ENCODE data around the gene ACVRL1. TPM values are rescaled to one million over a fixed set of nuclear protein-coding genes. Genes with fewer than 3 reads are reported as not detected.

ACVRL1 gene
- total and polyA plus RNA-seq, 3 experiments from 2014 or later, result 0.07 TPM; not detected in 2

DNA sequence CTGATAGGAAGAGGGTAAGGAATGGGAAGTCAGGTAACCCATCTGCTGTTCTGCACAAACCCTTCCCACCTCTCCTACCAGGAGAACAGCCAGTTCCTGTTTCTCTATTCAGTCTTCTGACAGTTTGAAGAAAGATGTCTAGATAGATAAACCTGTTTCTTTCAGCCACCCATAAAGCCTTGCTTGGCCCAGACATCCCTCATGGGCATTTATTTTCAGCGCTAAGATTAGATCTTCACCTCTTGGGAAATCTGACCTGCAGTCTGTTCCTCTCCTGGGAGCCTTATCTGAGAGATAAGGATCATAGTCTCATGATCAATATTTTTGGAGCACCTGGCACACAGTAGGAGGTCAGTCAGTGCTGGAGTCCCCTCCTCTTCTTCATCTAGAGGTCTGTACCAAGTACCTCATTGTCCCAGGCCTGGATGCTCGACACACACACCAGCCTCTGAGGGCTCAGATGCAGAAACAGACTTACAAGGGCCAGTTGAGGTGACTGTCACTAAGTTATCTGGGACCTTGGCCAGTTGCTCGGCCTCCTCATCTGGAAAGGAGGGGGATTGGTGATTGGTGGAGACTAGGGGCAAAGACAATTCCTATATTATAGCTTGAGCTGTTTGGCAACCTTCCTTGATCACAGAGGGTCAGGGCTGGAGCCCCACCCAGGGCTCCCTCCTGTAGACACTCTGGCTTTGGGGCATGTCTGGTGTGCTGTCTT, 18.2 kb downstream of the ACVRL1 start:
- Histone ChIP-seq H3K4me1 (ENCODE audit: insufficient read depth, low read length) (no peaks in the 10 kb centered on the region), H3K36me3 (ENCODE audit: insufficient read depth, low read length) (no peaks in the 10 kb centered on the region), H3K4me3 (ENCODE audit: low read length) (no peak overlapping the region), H3K27me3 (ENCODE audit: insufficient read depth, low read length, poor library complexity, severe bottlenecking) (no peaks in the 10 kb centered on the region), H3K9me3 (ENCODE audit: low read length) (no peaks in the 10 kb centered on the region), H3K27ac (ENCODE audit: low read depth, low read length) (peak overlapping the region; percentile 20)
- no peak for DNase-seq
- ChIA-PET CTCF (interaction anchor here (1.0 to 1.3 kb wide), 2 partner anchors 55 to 100 kb away, joined by 3 read pairs; no protein-coding TSS in a partner anchor), POLR2A (no interaction called here)
- H3K27ac Mint-ChIP-seq, result peak overlapping the region in 2 of 8 donors; percentile 49 to 50
- H3K4me3 Mint-ChIP-seq, result no peak overlapping the region
- peaks cover 0 to 7% of the 10 kb centered on the region in 2 donors for H3K27me3 Mint-ChIP-seq
- H3K9me3 Mint-ChIP-seq, result no peaks in the 10 kb centered on the region
- H3K4me1 Mint-ChIP-seq, result peaks cover 0 to 6% (median 2%) of the 10 kb centered on the region in 3 donors
- H3K36me3 Mint-ChIP-seq, result no peaks in the 10 kb centered on the region

DNA sequence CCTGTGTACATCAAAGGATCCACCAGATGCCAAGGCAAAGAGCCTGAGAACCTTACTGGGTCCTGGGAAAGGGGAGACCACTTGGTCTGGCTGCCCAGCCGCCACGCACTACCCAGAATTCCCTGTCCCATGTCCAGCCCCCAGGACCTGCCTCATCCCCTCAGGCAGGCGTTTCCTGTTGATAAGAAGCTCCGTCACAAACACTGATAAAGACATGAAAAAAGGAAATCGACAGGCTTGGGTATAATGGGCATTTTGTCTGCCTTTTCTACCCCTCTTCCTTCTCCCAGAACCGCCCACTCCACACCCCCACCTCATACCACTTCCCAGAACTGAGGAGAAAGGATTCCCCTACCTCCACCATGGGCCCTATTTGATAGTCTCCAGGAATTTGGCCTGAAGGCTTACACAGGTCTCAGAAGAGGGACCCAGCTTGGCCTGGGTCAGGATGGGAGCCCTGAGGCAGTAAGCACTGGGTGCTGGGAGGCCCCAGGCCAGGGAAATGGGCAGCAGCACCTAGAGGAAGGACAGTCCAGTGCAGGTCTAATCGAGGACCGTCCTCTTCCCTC, 18.8 kb downstream of the ACVRL1 start:
- Mint-ChIP-seq H3K9me3 (no peaks in the 10 kb centered on the region), H3K4me3 (no peak overlapping the region), H3K4me1 (peaks cover 0 to 6% (median 2%) of the 10 kb centered on the region in 3 donors)

DNA sequence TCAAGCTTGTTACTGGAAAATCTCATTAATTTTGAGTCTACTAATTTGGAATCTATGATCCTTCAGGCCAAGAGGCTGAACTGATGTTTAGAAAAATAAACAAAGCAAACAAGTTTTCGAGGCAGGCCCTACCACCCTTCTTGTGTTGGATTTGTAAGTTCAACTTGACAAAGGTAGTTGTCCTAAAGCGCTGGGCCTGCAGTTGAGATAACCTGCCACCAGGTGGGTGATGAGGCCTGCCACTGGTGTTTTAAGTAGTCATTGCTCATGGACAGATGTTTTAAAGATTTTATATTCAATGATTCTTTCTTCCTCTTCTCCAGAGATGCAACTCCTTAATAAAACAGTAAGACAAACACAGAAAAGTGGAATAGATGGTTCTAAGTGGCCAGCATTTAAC, 19.4 kb downstream of the ACVRL1 start:
- no peaks in the 10 kb centered on the region for H3K27me3 ChIP-seq (ENCODE audit: insufficient read depth, low read length, poor library complexity, severe bottlenecking)
- Mint-ChIP-seq H3K27me3 (peaks cover 0 to 7% of the 10 kb centered on the region in 2 donors), H3K36me3 (no peaks in the 10 kb centered on the region), H3K9me3 (no peaks in the 10 kb centered on the region), H3K4me3 (no peak overlapping the region), H3K4me1 (peaks cover 0 to 6% (median 2%) of the 10 kb centered on the region in 3 donors), H3K27ac (no peak overlapping the region)
- ChIA-PET POLR2A (no interaction called here), CTCF (interaction anchor here (0.9 to 1.6 kb wide), 5 partner anchors 11 to 98 kb away, joined by 3 to 6 read pairs (median 3); no protein-coding TSS in a partner anchor)
- no peaks in the 10 kb centered on the region for H3K4me1 ChIP-seq (ENCODE audit: insufficient read depth, low read length)
- no peaks in the 10 kb centered on the region for H3K9me3 ChIP-seq (ENCODE audit: low read length)
- H3K36me3 ChIP-seq (ENCODE audit: insufficient read depth, low read length), result no peaks in the 10 kb centered on the region
- H3K27ac ChIP-seq (ENCODE audit: low read depth, low read length), result no peak overlapping the region
- DNase-seq, result peak; percentile 13 to 58 (median 24)
- no peak overlapping the region for H3K4me3 ChIP-seq (ENCODE audit: low read length)

More for the DNA sequence above, 18.8 kb downstream of the ACVRL1 start:
- H3K9me3 ChIP-seq (ENCODE audit: low read length), result no peaks in the 10 kb centered on the region
- DNase-seq, result no peak
- Mint-ChIP-seq H3K36me3 (no peaks in the 10 kb centered on the region), H3K27ac (peak overlapping the region in 1 of 8 donors; percentile 95), H3K27me3 (peaks cover 0 to 7% of the 10 kb centered on the region in 2 donors)
- H3K36me3 ChIP-seq (ENCODE audit: insufficient read depth, low read length), result no peaks in the 10 kb centered on the region
- POLR2A ChIA-PET, result no interaction called here
- no peaks in the 10 kb centered on the region for H3K27me3 ChIP-seq (ENCODE audit: insufficient read depth, low read length, poor library complexity, severe bottlenecking)
- H3K27ac ChIP-seq (ENCODE audit: low read depth, low read length), result peak overlapping the region; percentile 20
- H3K4me1 ChIP-seq (ENCODE audit: insufficient read depth, low read length), result no peaks in the 10 kb centered on the region
- H3K4me3 ChIP-seq (ENCODE audit: low read length), result no peak overlapping the region
- CTCF ChIA-PET, result interaction anchor here (0.9 to 1.6 kb wide), 4 partner anchors 11 to 99 kb away, joined by 3 to 6 read pairs (median 3); no protein-coding TSS in a partner anchor

DNA sequence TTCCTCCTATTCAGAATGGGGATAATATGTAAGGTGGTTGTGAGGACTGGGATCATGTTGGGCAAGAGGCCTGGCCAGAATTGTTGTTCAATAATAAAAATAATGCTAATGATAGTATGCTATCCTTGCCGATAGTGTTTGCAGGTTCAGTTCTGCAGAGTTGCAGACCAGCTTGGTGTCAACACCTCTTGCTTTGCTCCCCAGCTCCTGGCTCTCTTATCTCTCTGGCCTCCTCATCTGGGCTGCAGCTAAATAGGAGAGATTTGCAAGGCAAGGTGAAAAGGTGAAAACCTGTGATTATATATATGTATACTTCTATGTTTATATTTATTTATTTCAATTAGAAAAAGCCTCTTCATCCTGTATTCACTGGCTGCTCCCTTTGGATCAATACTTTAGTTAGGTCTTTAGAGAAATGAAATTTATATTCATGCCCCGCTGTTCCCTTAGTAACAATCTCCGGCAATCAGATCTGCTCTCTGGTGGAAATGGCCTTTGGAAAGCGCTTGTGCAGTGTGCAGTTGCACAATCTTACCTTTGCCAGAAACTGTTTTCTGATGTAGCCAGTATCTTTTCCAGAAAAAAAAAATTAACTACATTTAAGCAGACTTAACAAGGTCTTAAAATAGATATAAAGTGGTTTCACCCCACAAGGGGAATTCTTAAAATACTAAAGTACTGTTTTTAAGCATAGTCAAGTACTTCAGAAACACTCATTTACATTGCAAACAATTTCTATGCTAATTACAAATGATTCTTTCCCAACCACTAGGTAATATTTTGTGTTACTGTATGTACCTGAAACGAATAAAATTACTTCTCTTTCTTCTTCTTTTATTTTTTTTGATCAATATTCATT, 25.1 kb downstream of the ACVRL1 start:
- no peak overlapping the region for H3K27ac Mint-ChIP-seq
- Histone ChIP-seq H3K36me3 (ENCODE audit: insufficient read depth, low read length) (no peaks in the 10 kb centered on the region), H3K4me1 (ENCODE audit: insufficient read depth, low read length) (no peaks in the 10 kb centered on the region), H3K4me3 (ENCODE audit: low read length) (no peak overlapping the region), H3K27ac (ENCODE audit: low read depth, low read length) (no peak overlapping the region), H3K27me3 (ENCODE audit: insufficient read depth, low read length, poor library complexity, severe bottlenecking) (no peaks in the 10 kb centered on the region), H3K9me3 (ENCODE audit: low read length) (no peaks in the 10 kb centered on the region)
- no peaks in the 10 kb centered on the region for H3K4me1 Mint-ChIP-seq
- no peaks in the 10 kb centered on the region for H3K9me3 Mint-ChIP-seq
- H3K4me3 Mint-ChIP-seq, result no peak overlapping the region
- H3K27me3 Mint-ChIP-seq, result peaks cover 0 to 2% of the 10 kb centered on the region in 2 donors
- ChIA-PET POLR2A (no interaction called here), CTCF (no interaction called here)
- DNase-seq, result no peak
- no peaks in the 10 kb centered on the region for H3K36me3 Mint-ChIP-seq

DNA sequence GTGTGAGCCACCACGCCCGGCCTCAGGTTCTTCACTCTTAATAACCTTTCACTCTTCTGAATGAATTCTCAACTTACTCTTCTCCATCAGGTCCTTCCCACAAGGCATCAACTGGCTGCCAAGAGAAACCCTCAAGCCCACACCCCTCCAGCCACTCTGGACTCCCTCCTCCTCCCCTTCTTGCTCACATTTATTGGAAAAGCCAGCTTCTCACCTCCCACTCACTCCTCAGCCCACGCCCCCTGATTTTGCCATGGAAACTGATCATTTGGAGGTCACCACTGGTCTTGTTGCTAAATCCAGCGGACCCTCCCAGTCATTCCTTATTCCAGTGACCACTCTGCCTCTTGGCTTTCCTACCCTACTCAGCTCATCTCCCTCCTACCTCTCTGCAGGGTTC, 26.8 kb downstream of the ACVRL1 start:
- POLR2A ChIA-PET, result no interaction called here
- H3K4me3 Mint-ChIP-seq, result no peak overlapping the region

DNA sequence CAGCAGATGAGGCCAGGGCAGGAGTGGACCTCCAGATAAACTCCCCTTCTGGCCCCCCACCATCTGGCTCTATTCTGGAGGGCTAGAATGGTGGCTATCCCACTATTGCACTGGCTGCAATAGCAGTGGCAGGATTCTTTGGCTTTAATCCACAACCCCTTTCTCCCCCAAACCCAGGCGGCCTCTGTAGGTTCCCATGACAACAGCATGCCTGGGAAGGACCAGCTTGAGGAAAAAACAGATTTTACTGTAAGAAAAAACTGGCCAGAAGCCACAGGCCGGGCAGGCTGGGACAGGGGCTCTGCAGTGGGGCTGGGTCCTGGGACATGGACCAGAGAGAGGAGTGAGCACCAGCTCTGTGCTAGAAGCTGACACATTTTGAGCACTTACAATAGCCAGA, 30.6 kb downstream of the ACVRL1 start:
- CTCF ChIA-PET, result interaction anchor here (0.9 to 2.6 kb wide), 2 partner anchors 11 to 15 kb away, joined by 3 to 8 read pairs; no protein-coding TSS in a partner anchor
- POLR2A ChIA-PET, result no interaction called here

More for the DNA sequence above, 26.8 kb downstream of the ACVRL1 start:
- no peak overlapping the region for H3K27ac Mint-ChIP-seq
- no peaks in the 10 kb centered on the region for H3K27me3 ChIP-seq (ENCODE audit: insufficient read depth, low read length, poor library complexity, severe bottlenecking)
- CTCF ChIA-PET, result interaction anchor here (0.7 to 0.8 kb wide), 2 partner anchors 41 to 153 kb away, joined by 3 read pairs; no protein-coding TSS in a partner anchor
- H3K9me3 ChIP-seq (ENCODE audit: low read length), result no peaks in the 10 kb centered on the region
- no peaks in the 10 kb centered on the region for H3K36me3 Mint-ChIP-seq
- H3K4me1 ChIP-seq (ENCODE audit: insufficient read depth, low read length), result no peaks in the 10 kb centered on the region
- DNase-seq, result no peak
- no peak overlapping the region for H3K4me3 ChIP-seq (ENCODE audit: low read length)
- H3K36me3 ChIP-seq (ENCODE audit: insufficient read depth, low read length), result no peaks in the 10 kb centered on the region
- no peaks in the 10 kb centered on the region for H3K9me3 Mint-ChIP-seq
- no peaks in the 10 kb centered on the region for H3K4me1 Mint-ChIP-seq
- H3K27me3 Mint-ChIP-seq, result peaks cover under 1 to 6% of the 10 kb centered on the region in 2 donors
- H3K27ac ChIP-seq (ENCODE audit: low read depth, low read length), result no peak overlapping the region

DNA sequence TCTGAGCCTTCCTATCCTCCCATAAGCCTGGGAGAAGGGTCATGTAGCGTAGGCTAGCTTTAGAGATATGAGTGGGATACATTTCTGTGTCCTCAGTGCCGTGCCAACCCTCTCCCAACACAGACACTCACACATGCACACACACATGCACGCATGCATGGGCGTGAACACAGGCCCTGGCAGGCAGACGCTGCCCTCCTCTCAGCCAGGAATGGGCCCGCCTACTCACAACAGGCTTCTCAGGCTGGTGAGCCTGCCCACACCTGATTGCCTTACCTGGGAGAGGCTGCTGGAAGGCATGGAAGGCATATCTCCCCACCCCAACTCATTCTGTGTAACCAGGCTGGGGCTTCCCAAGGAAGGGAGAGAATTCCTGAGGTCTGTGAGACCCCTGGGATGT, 31.4 kb downstream of the ACVRL1 start:
- H3K27me3 ChIP-seq (ENCODE audit: insufficient read depth, low read length, poor library complexity, severe bottlenecking), result no peaks in the 10 kb centered on the region
- H3K27ac ChIP-seq (ENCODE audit: low read depth, low read length), result no peak overlapping the region
- Mint-ChIP-seq H3K27ac (no peak overlapping the region), H3K9me3 (peaks cover 0 to 2% (median 0%) of the 10 kb centered on the region in 5 donors), H3K4me1 (no peaks in the 10 kb centered on the region), H3K27me3 (peaks cover 1 to 31% of the 10 kb centered on the region in 2 donors), H3K4me3 (no peak overlapping the region), H3K36me3 (peaks cover 0 to 5% (median 0%) of the 10 kb centered on the region in 3 donors)
- no peaks in the 10 kb centered on the region for H3K36me3 ChIP-seq (ENCODE audit: insufficient read depth, low read length)
- H3K4me3 ChIP-seq (ENCODE audit: low read length), result no peak overlapping the region
- POLR2A ChIA-PET, result no interaction called here
- no peak for DNase-seq
- CTCF ChIA-PET, result interaction anchor here (2.6 kb wide), 1 partner anchor 15 kb away, joined by 8 read pairs; no protein-coding TSS in a partner anchor
- H3K4me1 ChIP-seq (ENCODE audit: insufficient read depth, low read length), result no peaks in the 10 kb centered on the region
- H3K9me3 ChIP-seq (ENCODE audit: low read length), result no peaks in the 10 kb centered on the region

More for the DNA sequence above, 30.6 kb downstream of the ACVRL1 start:
- Mint-ChIP-seq H3K36me3 (peaks cover 0 to 2% (median 0%) of the 10 kb centered on the region in 3 donors), H3K4me3 (no peak overlapping the region), H3K9me3 (no peaks in the 10 kb centered on the region), H3K27me3 (peaks cover 1 to 26% of the 10 kb centered on the region in 2 donors), H3K27ac (no peak overlapping the region), H3K4me1 (no peaks in the 10 kb centered on the region)
- DNase-seq, result no peak
- Histone ChIP-seq H3K27me3 (ENCODE audit: insufficient read depth, low read length, poor library complexity, severe bottlenecking) (no peaks in the 10 kb centered on the region), H3K9me3 (ENCODE audit: low read length) (no peaks in the 10 kb centered on the region), H3K36me3 (ENCODE audit: insufficient read depth, low read length) (no peaks in the 10 kb centered on the region), H3K27ac (ENCODE audit: low read depth, low read length) (no peak overlapping the region), H3K4me3 (ENCODE audit: low read length) (no peak overlapping the region), H3K4me1 (ENCODE audit: insufficient read depth, low read length) (no peaks in the 10 kb centered on the region)

Data from CD8-positive, alpha-beta memory T cell (primary cell).